Colonic mucosa (tissue), 4 donors: ENCODE measurements around the gene TBC1D16. TPM values are rescaled to one million over a fixed set of nuclear protein-coding genes. Genes with fewer than 3 reads are reported as not detected.

Experiments used
- DNase-seq: peaks from one replicate; pipeline ENCODE4 v3.0.0-alpha.2; 2020
- H3K27ac ChIP-seq: fragments of 200-600 bp; one replicate; pipeline ENCODE4 v1.8.0; 2021
- H3K27me3 ChIP-seq: fragments of 200-600 bp; one replicate; pipeline ENCODE4 v1.8.0; 2021
- H3K36me3 ChIP-seq: fragments of 200-600 bp; one replicate; pipeline ENCODE4 v1.8.0; 2021
- H3K4me1 ChIP-seq: fragments of 200-600 bp; one replicate; pipeline ENCODE4 v1.8.0; 2021; ENCODE audit warnings: mild to moderate bottlenecking
- H3K4me3 ChIP-seq: fragments of 200-600 bp; one replicate; pipeline ENCODE4 v1.8.0; 2021
- H3K9ac ChIP-seq, 2 donors: one replicate each; pipeline ENCODE4 v1.7.0; 2013; ENCODE audit warnings: control low read depth in 2 of 2, low read depth in 2 of 2, low read length in 2 of 2
- H3K9me3 ChIP-seq: fragments of 200-600 bp; one replicate; pipeline ENCODE4 v1.8.0; 2021
- CTCF ChIP-seq: fragments of 200-600 bp; IDR thresholded peaks from one replicate; pipeline ENCODE4 v1.8.0; 2022; ENCODE audit warnings: antibody characterized with exemption, mild to moderate bottlenecking
- intact Hi-C: fragments of 100-400 bp; cut with DNase I; formaldehyde crosslinking; loops from one replicate; pipeline ENCODE4 v1.14.1; 2022
- total RNA-seq, 2 donors: library from RNA; stranded (reverse); fragmentation: NEBNext Ultra II Directional in 1 of 2; extraction: Animal tissue kit (Norgen Biotek cat#: 25700) in 1 of 2; gene quantifications; one replicate each; pipeline ENCODE4 v1.2.1, GENCODE V29; 2021
- donor health status: healthy.
- donor health status: DM: no; HTN: no; CAD: no.
- donor health status: DM: no; HTN: no; CAD: no.

Gene TBC1D16
- total RNA-seq, 2 donors from 2014 or later, result 14.4 to 19.8 TPM

DNA sequence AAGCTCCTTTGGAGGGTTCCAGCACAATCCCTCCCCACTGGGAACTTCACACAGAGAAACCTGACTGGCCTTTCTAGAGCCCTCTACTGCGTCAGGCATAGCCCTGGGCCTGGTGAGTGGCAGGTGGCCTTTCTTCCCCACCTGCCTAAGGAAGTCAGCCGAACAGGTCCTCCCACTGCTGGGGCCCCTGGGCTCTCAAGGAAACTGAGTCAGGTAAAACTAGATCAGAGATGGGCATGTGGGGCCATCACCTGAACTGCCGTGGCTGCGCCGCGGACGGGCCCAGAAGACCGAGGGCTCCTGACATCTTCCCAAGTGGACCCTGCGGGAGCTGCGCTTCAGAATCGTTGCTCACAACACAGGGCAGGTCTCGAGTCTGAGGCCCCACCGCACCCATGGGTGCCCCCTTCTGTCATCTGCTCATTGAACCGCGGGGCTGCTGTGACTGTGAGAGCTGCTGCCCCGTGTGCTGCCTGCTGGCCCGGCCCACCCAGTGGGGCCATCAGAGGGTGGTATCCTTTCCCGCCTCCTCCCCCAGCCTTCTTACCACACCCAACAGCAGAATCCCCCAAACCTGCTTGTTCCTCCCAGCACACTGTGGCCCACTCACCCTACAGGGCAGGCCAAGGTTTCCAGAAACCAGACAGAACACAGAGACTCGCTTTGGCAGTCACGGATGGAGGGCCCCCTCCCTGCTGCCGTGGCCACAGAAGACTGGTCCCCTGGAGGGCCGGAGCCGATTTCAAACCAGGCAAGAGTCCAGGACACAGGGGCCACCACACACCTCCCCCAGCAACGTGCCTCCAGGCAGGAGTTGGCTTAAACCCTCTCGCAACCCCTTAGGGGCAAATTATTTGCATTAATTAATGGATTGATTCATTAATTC, 81.1 kb downstream of the TBC1D16 start:
- no peaks in the 10 kb centered on the region for H3K4me1 ChIP-seq
- H3K27me3 ChIP-seq, result no peaks in the 10 kb centered on the region
- no peak for DNase-seq
- no peaks in the 10 kb centered on the region for H3K9me3 ChIP-seq
- intact Hi-C loops, result no loop called here
- no peak overlapping the region for H3K27ac ChIP-seq
- H3K4me3 ChIP-seq, result no peak overlapping the region
- H3K36me3 ChIP-seq, result no peaks in the 10 kb centered on the region
- H3K9ac ChIP-seq, result no peak overlapping the region
- no peak for TF ChIP-seq CTCF

- Histone ChIP-seq H3K9me3 (no peaks in the 10 kb centered on the region), H3K4me1 (no peaks in the 10 kb centered on the region), H3K9ac (no peak overlapping the region), H3K36me3 (no peaks in the 10 kb centered on the region), H3K27me3 (no peaks in the 10 kb centered on the region), H3K4me3 (no peak overlapping the region), H3K27ac (no peak overlapping the region)
- DNase-seq, result no peak
- TF ChIP-seq CTCF, result no peak
- intact Hi-C loops, result no loop called here
Observed at GRCh38 chr17:79953335-79953734, 82.3 kb downstream of the TBC1D16 start.

- no peak overlapping the region for H3K27ac ChIP-seq
Observed at GRCh38 chr17:79952901-79953300, 82.8 kb downstream of the TBC1D16 start.

DNA sequence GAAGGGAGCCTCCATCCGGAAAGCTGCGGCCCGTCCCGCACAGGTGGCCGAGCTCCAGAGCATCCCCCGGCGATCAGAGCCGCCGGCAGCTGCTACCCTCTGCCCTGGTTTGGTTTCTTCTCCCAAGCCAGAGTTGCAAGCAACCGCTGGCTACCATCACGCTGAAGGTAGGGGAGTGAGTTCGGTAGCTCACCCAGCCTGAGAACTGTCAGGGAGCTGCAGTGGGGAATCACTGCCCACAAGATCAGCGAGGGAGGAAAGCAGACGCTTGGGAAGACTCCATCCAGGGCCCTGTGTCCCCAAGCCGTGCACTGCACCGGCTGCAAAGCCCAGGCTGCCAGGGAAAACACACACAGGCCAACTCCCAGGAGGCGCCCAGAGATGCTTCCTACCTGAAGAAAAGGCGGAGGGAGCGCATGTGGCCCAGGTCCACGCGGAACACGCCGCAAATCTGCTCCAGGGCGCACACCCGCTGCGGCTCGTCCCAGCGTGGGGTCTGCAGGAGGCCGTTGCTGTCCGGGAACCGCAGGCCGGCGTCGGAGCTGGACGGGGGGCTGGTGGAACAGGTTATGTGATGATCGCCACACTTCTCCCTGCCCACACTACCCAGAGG, 83.3 kb downstream of the TBC1D16 start:
- Histone ChIP-seq H3K36me3 (no peaks in the 10 kb centered on the region), H3K27ac (no peak overlapping the region), H3K9me3 (no peaks in the 10 kb centered on the region), H3K27me3 (no peaks in the 10 kb centered on the region), H3K9ac (no peak overlapping the region), H3K4me3 (no peak overlapping the region), H3K4me1 (no peaks in the 10 kb centered on the region)
- no peak for DNase-seq
- intact Hi-C loops, result no loop called here
- TF ChIP-seq CTCF, result no peak

More at GRCh38 chr17:79952901-79953300, 82.8 kb downstream of the TBC1D16 start:
- no peak for TF ChIP-seq CTCF
- Histone ChIP-seq H3K4me1 (no peaks in the 10 kb centered on the region), H3K27me3 (no peaks in the 10 kb centered on the region), H3K4me3 (no peak overlapping the region), H3K9me3 (no peaks in the 10 kb centered on the region), H3K36me3 (no peaks in the 10 kb centered on the region), H3K9ac (no peak overlapping the region)
- intact Hi-C loops, result no loop called here
- no peak for DNase-seq

- Histone ChIP-seq H3K36me3 (no peaks in the 10 kb centered on the region), H3K27me3 (no peaks in the 10 kb centered on the region), H3K4me3 (no peak overlapping the region), H3K9me3 (no peaks in the 10 kb centered on the region), H3K4me1 (no peaks in the 10 kb centered on the region), H3K9ac (no peak overlapping the region), H3K27ac (no peak overlapping the region)
- DNase-seq, result no peak
- intact Hi-C loops, result no loop called here
- no peak for TF ChIP-seq CTCF
Observed at GRCh38 chr17:79951361-79952264, 84.1 kb downstream of the TBC1D16 start.
